ENCODE measurements around the gene KRTAP20-1. TPM values are rescaled to one million over a fixed set of nuclear protein-coding genes. Genes with fewer than 3 reads are reported as not detected.

Gene KRTAP20-1
- total RNA-seq, 1 experiment from 2014 or later, result not detected

DNA sequence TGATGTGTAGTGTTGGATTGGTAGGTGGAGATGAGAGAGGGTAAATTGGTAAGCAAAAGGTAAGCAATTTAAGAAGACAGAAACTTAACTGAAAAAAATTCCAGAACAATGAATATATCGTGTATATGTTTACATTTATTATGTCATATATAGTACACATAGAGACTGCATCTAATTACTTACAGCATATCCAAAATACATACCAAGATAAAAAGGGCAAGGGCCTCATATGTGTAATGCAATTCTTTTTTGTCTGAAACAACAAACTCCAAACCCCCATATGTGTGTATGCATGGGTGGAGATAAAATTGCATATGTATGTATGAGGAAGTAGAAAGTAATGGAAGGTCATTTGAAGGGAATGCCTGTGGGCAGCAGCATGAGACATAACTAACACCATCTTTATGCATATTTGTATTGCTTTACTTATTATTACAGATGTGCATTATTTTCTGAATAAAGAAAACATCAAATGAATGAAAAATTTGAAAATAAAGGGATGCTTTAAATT lies 30.7 kb downstream of the KRTAP20-1 start:
- DNase-seq (ENCODE audit: low read depth), result no peak

DNA sequence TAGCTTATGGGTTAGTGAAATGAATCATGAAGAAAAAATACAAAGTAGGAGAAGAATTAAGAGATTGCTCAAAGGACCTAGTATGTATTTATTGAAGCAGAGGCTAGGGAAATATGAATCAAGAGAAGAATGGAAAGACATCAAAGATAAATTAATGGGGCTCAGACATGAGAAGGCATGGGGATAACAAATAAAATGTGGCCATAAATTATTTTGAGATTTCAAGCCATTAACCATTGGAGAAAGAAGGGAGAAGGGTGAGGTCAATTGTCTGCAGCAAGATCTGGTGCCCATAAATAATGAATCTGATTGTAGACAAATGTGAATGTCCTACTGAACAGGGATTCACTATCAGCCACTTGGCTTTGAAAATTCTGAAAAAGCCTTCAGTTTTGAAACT lies 36.7 kb downstream of the KRTAP20-1 start:
- no peak for DNase-seq (ENCODE audit: low read depth)

Other genes with a start within 250 kb of the KRTAP20-1 start
- not detected in 2 replicates for gene KRTAP13-2, start 244.2 kb upstream of the KRTAP20-1 start, total RNA-seq (2014; rRNA removed; shearing (Covaris generic))
- not detected in 2 replicates for gene KRTAP13-1, start 220.4 kb upstream of the KRTAP20-1 start, total RNA-seq (2014; rRNA removed; shearing (Covaris generic))
- not detected in 2 replicates for gene KRTAP13-3, start 190.5 kb upstream of the KRTAP20-1 start, total RNA-seq (2014; rRNA removed; shearing (Covaris generic))
- not detected in 2 replicates for gene KRTAP13-4, start 186.2 kb upstream of the KRTAP20-1 start, total RNA-seq (2014; rRNA removed; shearing (Covaris generic))
- gene KRTAP15-1, start 176.2 kb upstream of the KRTAP20-1 start, total RNA-seq (2014; rRNA removed; shearing (Covaris generic)), result not detected in 2 replicates
- not detected in 2 replicates for gene KRTAP19-1, start 136.1 kb upstream of the KRTAP20-1 start, total RNA-seq (2014; rRNA removed; shearing (Covaris generic))
- gene KRTAP19-2, start 129.0 kb upstream of the KRTAP20-1 start, total RNA-seq (2014; rRNA removed; shearing (Covaris generic)), result not detected in 2 replicates
- not detected in 2 replicates for gene KRTAP19-3, start 124.4 kb upstream of the KRTAP20-1 start, total RNA-seq (2014; rRNA removed; shearing (Covaris generic))
- not detected in 2 replicates for gene KRTAP19-4, start 119.3 kb upstream of the KRTAP20-1 start, total RNA-seq (2014; rRNA removed; shearing (Covaris generic))
- not detected in 2 replicates for gene KRTAP19-5, start 114.3 kb upstream of the KRTAP20-1 start, total RNA-seq (2014; rRNA removed; shearing (Covaris generic))
- not detected in 2 replicates for gene KRTAP19-6, start 74.6 kb upstream of the KRTAP20-1 start, total RNA-seq (2014; rRNA removed; shearing (Covaris generic))
- gene KRTAP19-7, start 55.1 kb upstream of the KRTAP20-1 start, total RNA-seq (2014; rRNA removed; shearing (Covaris generic)), result not detected in 2 replicates
- not detected in 2 replicates for gene KRTAP22-2, start 26.0 kb upstream of the KRTAP20-1 start, total RNA-seq (2014; rRNA removed; shearing (Covaris generic))
- not detected in 2 replicates for gene KRTAP6-3, start 24.0 kb upstream of the KRTAP20-1 start, total RNA-seq (2014; rRNA removed; shearing (Covaris generic))
- gene KRTAP6-2, start 17.5 kb upstream of the KRTAP20-1 start, total RNA-seq (2014; rRNA removed; shearing (Covaris generic)), result not detected in 2 replicates
- gene KRTAP22-1, start 15.3 kb upstream of the KRTAP20-1 start, total RNA-seq (2014; rRNA removed; shearing (Covaris generic)), result not detected in 2 replicates
- gene KRTAP6-1, start 2.5 kb upstream of the KRTAP20-1 start, total RNA-seq (2014; rRNA removed; shearing (Covaris generic)), result not detected in 2 replicates
- not detected in 2 replicates for gene KRTAP20-4, start 4.2 kb downstream of the KRTAP20-1 start, total RNA-seq (2014; rRNA removed; shearing (Covaris generic))
- gene KRTAP20-2, start 18.8 kb downstream of the KRTAP20-1 start, total RNA-seq (2014; rRNA removed; shearing (Covaris generic)), result not detected in 2 replicates
- not detected in 2 replicates for gene KRTAP20-3, start 26.4 kb downstream of the KRTAP20-1 start, total RNA-seq (2014; rRNA removed; shearing (Covaris generic))
- not detected in 2 replicates for gene KRTAP21-3, start 102.4 kb downstream of the KRTAP20-1 start, total RNA-seq (2014; rRNA removed; shearing (Covaris generic))
- gene KRTAP21-2, start 130.8 kb downstream of the KRTAP20-1 start, total RNA-seq (2014; rRNA removed; shearing (Covaris generic)), result not detected in 2 replicates
- not detected in 2 replicates for gene KRTAP21-1, start 139.0 kb downstream of the KRTAP20-1 start, total RNA-seq (2014; rRNA removed; shearing (Covaris generic))
- not detected in 2 replicates for gene KRTAP8-1, start 196.8 kb downstream of the KRTAP20-1 start, total RNA-seq (2014; rRNA removed; shearing (Covaris generic))
- not detected in 2 replicates for gene KRTAP7-1, start 213.3 kb downstream of the KRTAP20-1 start, total RNA-seq (2014; rRNA removed; shearing (Covaris generic))